ENCODE measurements around the gene NUTM1. TPM values are rescaled to one million over a fixed set of nuclear protein-coding genes. Genes with fewer than 3 reads are reported as not detected.
A peak's percentile ranks its signal among the peaks of the same experiment; 100 is the strongest.

Gene NUTM1
- total RNA-seq, 6 donors from 2014 or later = not detected

DNA sequence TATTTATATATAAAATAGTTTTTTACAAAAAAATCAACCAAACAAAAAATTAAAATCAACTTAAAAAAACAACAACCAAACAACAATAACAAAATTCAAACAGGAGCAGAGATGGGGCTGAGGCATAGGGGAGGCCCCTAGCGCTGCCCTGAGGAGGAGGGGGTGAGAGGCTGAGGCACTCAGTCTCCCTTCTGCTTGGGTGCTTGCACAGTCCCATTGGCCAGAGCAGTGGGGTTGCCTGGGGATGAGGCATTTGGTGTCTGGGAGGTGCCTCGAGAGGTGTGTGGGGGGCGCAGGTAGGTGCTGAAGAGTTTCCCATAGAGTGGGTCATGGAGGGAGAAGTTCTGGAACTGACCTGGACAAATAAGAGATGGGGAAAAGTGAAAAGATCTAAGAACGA, 15.8 kb downstream of the NUTM1 start:
- peaks cover 0 to 48% (median 27%) of the 10 kb centered on the region in 4 donors for H3K36me3 ChIP-seq
- ATAC-seq (ENCODE audit: low FRiP score in 2 of 2) (no peak), DNase-seq (no peak)
- no peak overlapping the region for H3K4me3 ChIP-seq
- H3K4me1 ChIP-seq = no peaks in the 10 kb centered on the region
- 96 to 100% methylated on average over 4 of the region's 4 CpGs for WGBS, 2 donors
- H3K27ac ChIP-seq = no peak overlapping the region
- TF ChIP-seq CTCF (IDR thresholded peaks at IDR 0.05) (no peak), POLR2AphosphoS5 (IDR thresholded peaks at IDR 0.05) (no peak), POLR2A (IDR thresholded peaks at IDR 0.05) (no peak), EP300 (IDR thresholded peaks at IDR 0.05) (no peak)
- H3K9me3 ChIP-seq = no peaks in the 10 kb centered on the region
- H3K27me3 ChIP-seq = no peaks in the 10 kb centered on the region

DNA sequence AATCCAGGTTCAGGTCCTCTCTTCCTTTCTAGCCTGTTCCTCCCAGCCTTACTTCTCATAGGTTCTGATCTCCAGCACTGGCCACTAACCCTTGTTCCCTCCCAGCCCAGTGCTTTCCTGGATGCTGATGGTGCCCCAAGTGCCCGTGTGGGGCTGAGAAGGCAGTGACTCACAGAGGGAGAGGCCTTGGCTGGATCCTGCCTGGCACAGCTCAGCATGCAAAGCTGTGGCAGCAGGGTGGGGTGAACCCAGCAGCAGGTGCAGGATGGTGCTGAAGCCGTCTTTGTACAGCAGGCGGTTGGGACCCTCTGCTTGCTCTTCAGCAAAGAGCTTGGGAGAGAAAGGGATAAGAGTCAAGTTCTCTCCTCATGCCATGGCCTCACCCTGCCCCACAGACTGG, 16.3 kb downstream of the NUTM1 start:
- DNase-seq (no peak), ATAC-seq (ENCODE audit: low FRiP score in 2 of 2) (no peak)
- H3K36me3 ChIP-seq = peaks cover 0 to 48% (median 27%) of the 10 kb centered on the region in 4 donors
- no peaks in the 10 kb centered on the region for H3K4me1 ChIP-seq
- H3K9me3 ChIP-seq = no peaks in the 10 kb centered on the region
- no peak overlapping the region for H3K27ac ChIP-seq
- 63 to 90% methylated on average over 2 to 3 of the region's 3 CpGs for WGBS, 2 donors
- H3K4me3 ChIP-seq = no peak overlapping the region
- H3K27me3 ChIP-seq = no peaks in the 10 kb centered on the region
- no peak for TF ChIP-seq POLR2A (IDR thresholded peaks at IDR 0.05)
- TF ChIP-seq EP300 (IDR thresholded peaks at IDR 0.05) = no peak
- TF ChIP-seq CTCF (IDR thresholded peaks at IDR 0.05) = no peak
- no peak for TF ChIP-seq POLR2AphosphoS5 (IDR thresholded peaks at IDR 0.05)

DNA sequence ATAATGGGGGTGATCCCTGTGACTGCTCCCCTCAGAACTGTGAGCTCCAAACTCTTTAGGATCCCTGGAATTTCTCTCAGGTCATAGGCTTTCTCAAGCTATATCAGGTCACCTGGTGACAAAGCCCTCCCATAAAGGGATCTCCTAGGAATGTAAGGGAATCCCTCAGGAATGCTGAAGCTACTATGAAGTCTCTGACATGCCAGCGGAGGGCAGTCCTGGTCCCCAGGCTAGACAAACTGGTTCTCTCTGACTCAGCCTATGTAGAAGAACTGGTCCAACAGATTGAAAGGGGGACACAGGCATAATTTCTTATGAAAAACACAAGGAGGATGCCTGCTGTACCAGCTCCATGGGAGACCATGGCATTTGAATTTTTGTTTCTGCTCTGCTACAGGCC, 17.2 kb downstream of the NUTM1 start:
- Histone ChIP-seq H3K4me3 (no peak overlapping the region), H3K4me1 (peaks cover 0 to under 1% (median 0%) of the 10 kb centered on the region in 4 donors), H3K9me3 (no peaks in the 10 kb centered on the region), H3K27me3 (no peaks in the 10 kb centered on the region), H3K27ac (no peak overlapping the region), H3K36me3 (peaks cover 0 to 48% (median 27%) of the 10 kb centered on the region in 4 donors)
- no peak for TF ChIP-seq CTCF (IDR thresholded peaks at IDR 0.05)
- no peak for TF ChIP-seq POLR2A (IDR thresholded peaks at IDR 0.05)
- no peak for TF ChIP-seq POLR2AphosphoS5 (IDR thresholded peaks at IDR 0.05)
- no peak for DNase-seq
- ATAC-seq (ENCODE audit: low FRiP score in 2 of 2) = no peak
- WGBS, 2 donors = 95% methylated on average over 1 of the region's 1 CpG; no CpG with 5 or more reads in 1 of the 2 donors

DNA sequence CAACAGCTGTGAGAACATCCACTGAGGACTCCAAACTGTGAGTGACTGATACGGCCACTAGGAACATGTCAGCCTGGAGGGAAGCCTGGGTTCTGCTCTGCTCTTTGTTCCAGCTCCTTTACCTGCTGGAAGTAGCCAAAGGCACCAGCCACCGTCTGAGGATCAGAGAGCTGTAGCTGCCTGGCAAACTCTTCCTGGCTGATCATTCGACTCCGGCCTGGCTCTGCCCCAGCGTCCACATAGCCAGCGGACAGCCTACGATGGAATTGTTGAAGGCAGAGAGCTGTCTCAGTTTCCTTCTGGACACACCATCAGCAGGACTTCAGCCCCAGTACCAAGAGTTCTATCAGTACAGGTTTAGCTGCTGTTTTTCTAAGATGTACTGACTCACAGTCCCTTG, 18.2 kb downstream of the NUTM1 start:
- H3K27ac ChIP-seq = no peak overlapping the region
- TF ChIP-seq CTCF (IDR thresholded peaks at IDR 0.05) (no peak), POLR2A (IDR thresholded peaks at IDR 0.05) (no peak), EP300 (IDR thresholded peaks at IDR 0.05) (no peak), POLR2AphosphoS5 (IDR thresholded peaks at IDR 0.05) (no peak)
- H3K4me3 ChIP-seq = no peak overlapping the region
- 93 to 99% methylated on average over 7 of the region's 7 CpGs for WGBS, 2 donors
- H3K36me3 ChIP-seq = peaks cover 0 to 41% (median 23%) of the 10 kb centered on the region in 4 donors
- no peaks in the 10 kb centered on the region for H3K27me3 ChIP-seq
- DNase-seq (no peak), ATAC-seq (ENCODE audit: low FRiP score in 2 of 2) (no peak)
- H3K4me1 ChIP-seq = peaks cover 6 to 10% (median 9%) of the 10 kb centered on the region in 4 donors
- no peaks in the 10 kb centered on the region for H3K9me3 ChIP-seq

DNA sequence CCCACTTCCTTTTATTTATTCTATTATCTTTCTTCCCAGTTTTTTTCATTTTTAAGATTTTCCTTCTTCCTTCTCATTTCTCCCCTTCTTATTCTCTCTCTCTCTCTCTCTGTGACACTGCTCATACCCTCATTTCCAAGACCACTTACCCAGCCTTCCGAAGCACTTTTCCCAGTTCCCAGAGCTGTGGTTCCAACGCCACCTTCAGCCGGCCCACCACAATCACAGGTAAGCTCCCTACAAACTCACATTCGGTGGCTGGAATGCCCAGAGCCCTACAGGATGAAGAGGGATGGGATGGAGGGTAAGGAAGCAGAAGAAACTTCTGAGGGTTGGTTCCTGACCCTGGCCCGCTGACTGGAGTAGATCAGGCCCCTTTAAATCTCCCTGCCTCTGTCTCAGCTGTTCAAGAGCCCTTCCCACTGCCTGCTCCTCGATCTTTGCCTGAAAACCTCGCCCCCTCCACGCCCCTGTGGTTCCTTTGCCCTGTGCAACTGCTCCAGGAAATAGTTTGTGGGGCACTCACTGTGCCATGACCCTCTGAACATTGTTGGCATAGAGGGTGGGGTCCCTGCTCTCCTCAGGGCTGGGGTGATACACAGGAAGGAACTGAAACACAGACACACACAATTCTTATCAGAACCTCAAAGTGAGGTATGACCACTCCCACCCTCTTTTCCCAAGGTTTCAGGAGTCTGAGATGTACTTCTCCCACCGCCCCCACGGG, 19.1 kb downstream of the NUTM1 start:
- Histone ChIP-seq H3K27ac (peak overlapping the region in 1 of 4 donors; percentile 20), H3K9me3 (no peaks in the 10 kb centered on the region), H3K27me3 (no peaks in the 10 kb centered on the region), H3K36me3 (peaks cover 0 to 34% (median 17%) of the 10 kb centered on the region in 4 donors), H3K4me1 (peaks cover 7 to 12% (median 10%) of the 10 kb centered on the region in 4 donors), H3K4me3 (no peak overlapping the region)
- 73 to 78% methylated on average over 10 of the region's 10 CpGs for WGBS, 2 donors
- TF ChIP-seq POLR2AphosphoS5 (IDR thresholded peaks at IDR 0.05) (no peak), EP300 (IDR thresholded peaks at IDR 0.05) (no peak), POLR2A (IDR thresholded peaks at IDR 0.05) (no peak), CTCF (IDR thresholded peaks at IDR 0.05) (no peak)
- DNase-seq (no peak), ATAC-seq (ENCODE audit: low FRiP score in 2 of 2) (no peak)

Data from upper lobe of left lung (tissue), 6 donors.